HEK293T (cell line): ENCODE data around the gene EXOC4.

Experiments
- BHLHE40 ChIP-seq: fragments of 450-650 bp; IDR thresholded peaks from 2 replicates; pipeline ENCODE4 v1.6.1; 2016; ENCODE audit warnings: mild to moderate bottlenecking, moderate library complexity, borderline replicate concordance
- CTBP1 ChIP-seq: fragments of 450-650 bp; IDR thresholded peaks from 2 replicates; pipeline ENCODE4 v1.6.1; 2016; ENCODE audit warnings: borderline replicate concordance
- FOXA1 ChIP-seq: fragments of 450-650 bp; IDR thresholded peaks from 2 replicates; pipeline ENCODE4 v1.6.1; 2016; ENCODE audit warnings: mild to moderate bottlenecking
- FOXK2 ChIP-seq: fragments of 450-650 bp; IDR thresholded peaks from 2 replicates; pipeline ENCODE4 v1.6.1; 2016; ENCODE audit warnings: mild to moderate bottlenecking
- FOXM1 ChIP-seq: fragments of 450-650 bp; IDR thresholded peaks from 2 replicates; pipeline ENCODE4 v1.6.1; 2017; ENCODE audit warnings: mild to moderate bottlenecking, borderline replicate concordance
- HDGF ChIP-seq: fragments of 450-650 bp; IDR thresholded peaks from 2 replicates; pipeline ENCODE4 v1.6.1; 2017; ENCODE audit warnings: antibody characterized with exemption, borderline replicate concordance
- L3MBTL2 ChIP-seq: fragments of 450-650 bp; conservative IDR thresholded peaks from 2 replicates; pipeline ENCODE4 v1.6.1; 2016; ENCODE audit warnings: mild to moderate bottlenecking
- NFRKB ChIP-seq: fragments of 450-650 bp; IDR thresholded peaks from 2 replicates; pipeline ENCODE4 v1.6.1; 2016; ENCODE audit warnings: mild to moderate bottlenecking, moderate library complexity
- SUZ12 ChIP-seq: fragments of 450-650 bp; IDR thresholded peaks from 2 replicates; pipeline ENCODE4 v1.6.1; 2016; ENCODE audit warnings: mild to moderate bottlenecking

GRCh38 chr7:133873187-133873586, 620.3 kb downstream of the EXOC4 start:
- no peak for TF ChIP-seq FOXK2
- TF ChIP-seq BHLHE40: no peak
- TF ChIP-seq L3MBTL2: no peak
- no peak for TF ChIP-seq NFRKB
- TF ChIP-seq HDGF: no peak
- TF ChIP-seq SUZ12: no peak
- TF ChIP-seq FOXM1: no peak
- no peak for TF ChIP-seq CTBP1
- TF ChIP-seq FOXA1: no peak
